SK-N-SH treated with all-trans-retinoic acid at 6 μM for 48 hours (cell line): Measurements from ENCODE around the gene NYAP2.

Experiments used
- ATAC-seq: fragments of 200-7000 bp; cut with Tn5 transposase; 3 replicates; pipeline ENCODE4 v1.9.1; 2020; ENCODE audit warnings: mild to moderate bottlenecking, moderate library complexity
- ARNTL ChIP-seq: fragments of 450-650 bp; formaldehyde crosslinking; IDR thresholded peaks from 2 replicates; pipeline ENCODE4 v1.5.0; 2020; ENCODE audit warnings: low read depth, mild to moderate bottlenecking, moderate library complexity, borderline replicate concordance
- BACH2 ChIP-seq: fragments of 250-450 bp; sonication (Bioruptor Pico); IDR thresholded peaks from 2 replicates; pipeline ENCODE4 v1.9.0; 2021; ENCODE audit warnings: mild to moderate bottlenecking, borderline replicate concordance
- ESRRG ChIP-seq: fragments of 250-450 bp; sonication (Bioruptor Pico); IDR thresholded peaks from 2 replicates; pipeline ENCODE4 v1.6.1; 2021; ENCODE audit warnings: mild to moderate bottlenecking
- GLIS3 ChIP-seq: fragments of 250-450 bp; sonication (Bioruptor Pico); IDR thresholded peaks from 2 replicates; pipeline ENCODE4 v1.5.0; 2020; ENCODE audit warnings: mild to moderate bottlenecking, moderate library complexity
- ISL1 ChIP-seq: fragments of 250-450 bp; sonication (Bioruptor Pico); IDR thresholded peaks from 2 replicates; pipeline ENCODE4 v2.1.2; 2022; ENCODE audit warnings: mild to moderate bottlenecking, moderate library complexity
- OSR1 ChIP-seq: fragments of 250-450 bp; sonication (Bioruptor Pico); IDR thresholded peaks from 2 replicates; pipeline ENCODE4 v1.8.0; 2022; ENCODE audit warnings: moderate library complexity, mild to moderate bottlenecking, inconsistent platforms
- PPARA ChIP-seq: fragments of 250-450 bp; sonication (Bioruptor Pico); IDR thresholded peaks from 2 replicates; pipeline ENCODE4 v1.5.0; 2020; ENCODE audit warnings: mild to moderate bottlenecking, borderline replicate concordance
- RARB ChIP-seq: fragments of 250-450 bp; sonication (Bioruptor Pico); IDR thresholded peaks from 2 replicates; pipeline ENCODE4 v1.8.0; 2021; ENCODE audit warnings: mild to moderate bottlenecking, moderate library complexity
- SNAI2 ChIP-seq: fragments of 250-450 bp; sonication (Bioruptor Pico); IDR thresholded peaks from 2 replicates; pipeline ENCODE4 v1.5.0; 2020; ENCODE audit warnings: mild to moderate bottlenecking, moderate library complexity
- TCF4 ChIP-seq: fragments of 250-450 bp; sonication (Bioruptor Pico); IDR thresholded peaks from 2 replicates; pipeline ENCODE4 v1.8.0; 2021; ENCODE audit warnings: mild to moderate bottlenecking, moderate library complexity, borderline replicate concordance
- TOX ChIP-seq: fragments of 250-450 bp; sonication (Bioruptor Pico); IDR thresholded peaks from 2 replicates; pipeline ENCODE4 v1.8.0; 2021; ENCODE audit warnings: mild to moderate bottlenecking, moderate library complexity, borderline replicate concordance
- ZC3H10 ChIP-seq: fragments of 250-450 bp; sonication (Bioruptor Pico); IDR thresholded peaks from 2 replicates; pipeline ENCODE4 v1.5.1; 2021; ENCODE audit warnings: mild to moderate bottlenecking, moderate library complexity
- ZFP3 ChIP-seq: fragments of 250-450 bp; sonication (Bioruptor Pico); IDR thresholded peaks from 2 replicates; pipeline ENCODE4 v1.5.0; 2020; ENCODE audit warnings: mild to moderate bottlenecking, moderate library complexity
- ZFP30 ChIP-seq: fragments of 450-650 bp; formaldehyde crosslinking; IDR thresholded peaks from 2 replicates; pipeline ENCODE4 v1.5.0; 2022; ENCODE audit warnings: mild to moderate bottlenecking, moderate library complexity
- ZNF565 ChIP-seq: fragments of 450-650 bp; formaldehyde crosslinking; conservative IDR thresholded peaks from 2 replicates; pipeline ENCODE4 v1.5.0; 2020; ENCODE audit warnings: low read depth, mild to moderate bottlenecking, moderate library complexity
- ZNF70 ChIP-seq: fragments of 450-650 bp; formaldehyde crosslinking; IDR thresholded peaks from 2 replicates; pipeline ENCODE4 v1.5.0; 2020; ENCODE audit warnings: mild to moderate bottlenecking, moderate library complexity
- ZNF8 ChIP-seq: fragments of 450-650 bp; formaldehyde crosslinking; IDR thresholded peaks from 2 replicates; pipeline ENCODE4 v1.5.0; 2020; ENCODE audit warnings: mild to moderate bottlenecking, moderate library complexity
- TF ChIP-seq, protein P1 (sequence below): fragments of 250-450 bp; sonication (Bioruptor Pico); IDR thresholded peaks from 2 replicates; pipeline ENCODE4 v1.5.0; 2020; ENCODE audit warnings: mild to moderate bottlenecking, moderate library complexity
- TF ChIP-seq, protein P2 (sequence below): fragments of 250-450 bp; sonication (Bioruptor Pico); IDR thresholded peaks from 2 replicates; pipeline ENCODE4 v1.8.0; 2020; ENCODE audit warnings: mild to moderate bottlenecking, moderate library complexity, borderline replicate concordance
- TF ChIP-seq, protein P3 (sequence below): fragments of 250-450 bp; sonication (Bioruptor Pico); IDR thresholded peaks from 2 replicates; pipeline ENCODE4 v1.5.1; 2020; ENCODE audit warnings: low read depth, mild to moderate bottlenecking, moderate library complexity
- TF ChIP-seq, protein P4 (sequence below): fragments of 250-450 bp; sonication (Bioruptor Pico); IDR thresholded peaks from 2 replicates; pipeline ENCODE4 v1.5.1; 2021; ENCODE audit warnings: mild to moderate bottlenecking, moderate library complexity
- TF ChIP-seq, protein P5 (sequence below): fragments of 250-450 bp; sonication (Bioruptor Pico); IDR thresholded peaks from 2 replicates; pipeline ENCODE4 v1.8.0; 2021; ENCODE audit warnings: low read depth, mild to moderate bottlenecking, moderate library complexity, borderline replicate concordance

NYAP2 gene

DNA sequence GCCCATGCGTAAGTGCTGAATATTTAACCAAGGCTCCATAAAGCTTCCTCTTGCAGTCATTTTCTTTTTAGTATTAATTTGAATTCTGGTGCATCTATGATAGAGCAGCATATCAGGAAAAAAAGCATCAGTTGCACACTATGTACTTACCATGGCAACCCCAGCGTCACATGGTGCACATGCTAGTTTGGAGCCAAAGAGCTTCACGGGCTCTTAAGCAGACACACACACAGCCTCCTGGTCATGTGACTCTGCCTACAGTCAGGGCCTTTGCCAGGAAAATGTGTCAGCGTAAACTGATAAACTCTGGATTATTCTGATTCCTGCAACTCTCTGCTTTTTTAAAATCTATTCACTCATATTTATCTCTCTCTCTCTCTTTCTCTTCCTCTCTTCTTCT, 30.2 kb downstream of the NYAP2 start:
- TF ChIP-seq TCF4 (peak; percentile 33; the same call in 1 of the 2 replicates), OSR1 (CRISPR knock-in tag) (no peak), ZFP3 (CRISPR knock-in tag) (0 out of 2 replicates have a peak, but pooled peaks have one; percentile 20)
- TF ChIP-seq, all 23 proteins: peak for 2
- peak; percentile 63 for ATAC-seq

DNA sequence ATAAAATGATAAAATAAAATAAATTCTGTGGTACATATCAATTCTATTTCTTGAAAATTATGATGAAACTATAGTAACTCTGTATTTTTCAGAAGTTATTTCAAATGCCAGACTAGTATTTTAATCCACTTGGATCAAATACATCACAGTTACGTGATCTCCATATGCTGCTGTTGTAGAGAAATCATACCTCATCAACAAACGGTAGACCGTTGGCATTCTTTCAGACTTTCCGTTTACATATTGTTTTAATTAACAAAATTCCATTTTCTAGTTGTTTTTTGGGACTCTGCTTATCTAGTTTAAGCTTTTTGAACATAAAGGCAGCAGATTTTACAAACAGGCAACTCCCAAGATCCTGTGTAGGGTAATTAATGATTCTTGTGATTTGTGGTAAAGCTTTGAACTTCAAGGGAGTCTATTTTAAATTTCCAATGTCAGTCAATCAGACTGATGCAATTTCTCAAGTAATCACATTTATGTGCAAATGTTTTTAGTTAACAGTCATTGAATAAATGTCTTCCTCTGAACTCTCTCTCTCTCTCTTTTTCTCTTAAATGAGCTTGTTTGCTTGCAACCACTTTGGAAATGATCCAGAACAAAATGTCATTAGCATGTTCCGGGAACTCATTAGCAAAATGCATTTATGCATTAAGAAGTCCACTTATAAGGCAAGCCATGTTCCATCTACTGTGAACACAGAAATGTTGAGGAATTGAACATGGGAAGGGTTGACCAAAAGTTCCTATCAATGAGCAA, 31.8 kb downstream of the NYAP2 start:
- ATAC-seq: no peak
- no peak for TF ChIP-seq ARNTL (CRISPR knock-in tag)
- no peak for TF ChIP-seq TOX (CRISPR knock-in tag)
- peak; percentile 87 for TF ChIP-seq TCF4
- no peak for TF ChIP-seq GLIS3
- no peak for TF ChIP-seq ZNF70 (CRISPR knock-in tag)
- no peak for TF ChIP-seq OSR1 (CRISPR knock-in tag)
- TF ChIP-seq ESRRG: no peak
- no peak for TF ChIP-seq ZC3H10
- TF ChIP-seq, protein P1, sequence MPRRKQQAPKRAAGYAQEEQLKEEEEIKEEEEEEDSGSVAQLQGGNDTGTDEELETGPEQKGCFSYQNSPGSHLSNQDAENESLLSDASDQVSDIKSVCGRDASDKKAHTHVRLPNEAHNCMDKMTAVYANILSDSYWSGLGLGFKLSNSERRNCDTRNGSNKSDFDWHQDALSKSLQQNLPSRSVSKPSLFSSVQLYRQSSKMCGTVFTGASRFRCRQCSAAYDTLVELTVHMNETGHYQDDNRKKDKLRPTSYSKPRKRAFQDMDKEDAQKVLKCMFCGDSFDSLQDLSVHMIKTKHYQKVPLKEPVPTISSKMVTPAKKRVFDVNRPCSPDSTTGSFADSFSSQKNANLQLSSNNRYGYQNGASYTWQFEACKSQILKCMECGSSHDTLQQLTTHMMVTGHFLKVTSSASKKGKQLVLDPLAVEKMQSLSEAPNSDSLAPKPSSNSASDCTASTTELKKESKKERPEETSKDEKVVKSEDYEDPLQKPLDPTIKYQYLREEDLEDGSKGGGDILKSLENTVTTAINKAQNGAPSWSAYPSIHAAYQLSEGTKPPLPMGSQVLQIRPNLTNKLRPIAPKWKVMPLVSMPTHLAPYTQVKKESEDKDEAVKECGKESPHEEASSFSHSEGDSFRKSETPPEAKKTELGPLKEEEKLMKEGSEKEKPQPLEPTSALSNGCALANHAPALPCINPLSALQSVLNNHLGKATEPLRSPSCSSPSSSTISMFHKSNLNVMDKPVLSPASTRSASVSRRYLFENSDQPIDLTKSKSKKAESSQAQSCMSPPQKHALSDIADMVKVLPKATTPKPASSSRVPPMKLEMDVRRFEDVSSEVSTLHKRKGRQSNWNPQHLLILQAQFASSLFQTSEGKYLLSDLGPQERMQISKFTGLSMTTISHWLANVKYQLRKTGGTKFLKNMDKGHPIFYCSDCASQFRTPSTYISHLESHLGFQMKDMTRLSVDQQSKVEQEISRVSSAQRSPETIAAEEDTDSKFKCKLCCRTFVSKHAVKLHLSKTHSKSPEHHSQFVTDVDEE (CRISPR knock-in tag): peak; percentile 88; the same call in 1 of the 2 replicates
- TF ChIP-seq ZFP3 (CRISPR knock-in tag): no peak
- TF ChIP-seq PPARA (CRISPR knock-in tag): no peak
- TF ChIP-seq ZNF565: no peak
- TF ChIP-seq, protein P2, sequence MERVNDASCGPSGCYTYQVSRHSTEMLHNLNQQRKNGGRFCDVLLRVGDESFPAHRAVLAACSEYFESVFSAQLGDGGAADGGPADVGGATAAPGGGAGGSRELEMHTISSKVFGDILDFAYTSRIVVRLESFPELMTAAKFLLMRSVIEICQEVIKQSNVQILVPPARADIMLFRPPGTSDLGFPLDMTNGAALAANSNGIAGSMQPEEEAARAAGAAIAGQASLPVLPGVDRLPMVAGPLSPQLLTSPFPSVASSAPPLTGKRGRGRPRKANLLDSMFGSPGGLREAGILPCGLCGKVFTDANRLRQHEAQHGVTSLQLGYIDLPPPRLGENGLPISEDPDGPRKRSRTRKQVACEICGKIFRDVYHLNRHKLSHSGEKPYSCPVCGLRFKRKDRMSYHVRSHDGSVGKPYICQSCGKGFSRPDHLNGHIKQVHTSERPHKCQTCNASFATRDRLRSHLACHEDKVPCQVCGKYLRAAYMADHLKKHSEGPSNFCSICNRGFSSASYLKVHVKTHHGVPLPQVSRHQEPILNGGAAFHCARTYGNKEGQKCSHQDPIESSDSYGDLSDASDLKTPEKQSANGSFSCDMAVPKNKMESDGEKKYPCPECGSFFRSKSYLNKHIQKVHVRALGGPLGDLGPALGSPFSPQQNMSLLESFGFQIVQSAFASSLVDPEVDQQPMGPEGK (CRISPR knock-in tag): no peak
- TF ChIP-seq ISL1 (CRISPR knock-in tag): no peak
- TF ChIP-seq, protein P3, sequence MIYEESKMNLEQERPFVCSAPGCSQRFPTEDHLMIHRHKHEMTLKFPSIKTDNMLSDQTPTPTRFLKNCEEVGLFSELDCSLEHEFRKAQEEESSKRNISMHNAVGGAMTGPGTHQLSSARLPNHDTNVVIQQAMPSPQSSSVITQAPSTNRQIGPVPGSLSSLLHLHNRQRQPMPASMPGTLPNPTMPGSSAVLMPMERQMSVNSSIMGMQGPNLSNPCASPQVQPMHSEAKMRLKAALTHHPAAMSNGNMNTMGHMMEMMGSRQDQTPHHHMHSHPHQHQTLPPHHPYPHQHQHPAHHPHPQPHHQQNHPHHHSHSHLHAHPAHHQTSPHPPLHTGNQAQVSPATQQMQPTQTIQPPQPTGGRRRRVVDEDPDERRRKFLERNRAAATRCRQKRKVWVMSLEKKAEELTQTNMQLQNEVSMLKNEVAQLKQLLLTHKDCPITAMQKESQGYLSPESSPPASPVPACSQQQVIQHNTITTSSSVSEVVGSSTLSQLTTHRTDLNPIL (CRISPR knock-in tag): no peak
- no peak for TF ChIP-seq ZFP30 (CRISPR knock-in tag)
- TF ChIP-seq BACH2 (CRISPR knock-in tag): no peak
- TF ChIP-seq, protein P4, sequence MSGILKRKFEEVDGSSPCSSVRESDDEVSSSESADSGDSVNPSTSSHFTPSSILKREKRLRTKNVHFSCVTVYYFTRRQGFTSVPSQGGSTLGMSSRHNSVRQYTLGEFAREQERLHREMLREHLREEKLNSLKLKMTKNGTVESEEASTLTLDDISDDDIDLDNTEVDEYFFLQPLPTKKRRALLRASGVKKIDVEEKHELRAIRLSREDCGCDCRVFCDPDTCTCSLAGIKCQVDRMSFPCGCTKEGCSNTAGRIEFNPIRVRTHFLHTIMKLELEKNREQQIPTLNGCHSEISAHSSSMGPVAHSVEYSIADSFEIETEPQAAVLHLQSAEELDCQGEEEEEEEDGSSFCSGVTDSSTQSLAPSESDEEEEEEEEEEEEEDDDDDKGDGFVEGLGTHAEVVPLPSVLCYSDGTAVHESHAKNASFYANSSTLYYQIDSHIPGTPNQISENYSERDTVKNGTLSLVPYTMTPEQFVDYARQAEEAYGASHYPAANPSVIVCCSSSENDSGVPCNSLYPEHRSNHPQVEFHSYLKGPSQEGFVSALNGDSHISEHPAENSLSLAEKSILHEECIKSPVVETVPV (CRISPR knock-in tag): 0 out of 2 replicates have a peak, but pooled peaks have one; percentile 53
- TF ChIP-seq SNAI2 (CRISPR knock-in tag): no peak
- TF ChIP-seq ZNF8: no peak
- TF ChIP-seq RARB (CRISPR knock-in tag): no peak
- TF ChIP-seq, all 23 proteins: peak for 3

DNA sequence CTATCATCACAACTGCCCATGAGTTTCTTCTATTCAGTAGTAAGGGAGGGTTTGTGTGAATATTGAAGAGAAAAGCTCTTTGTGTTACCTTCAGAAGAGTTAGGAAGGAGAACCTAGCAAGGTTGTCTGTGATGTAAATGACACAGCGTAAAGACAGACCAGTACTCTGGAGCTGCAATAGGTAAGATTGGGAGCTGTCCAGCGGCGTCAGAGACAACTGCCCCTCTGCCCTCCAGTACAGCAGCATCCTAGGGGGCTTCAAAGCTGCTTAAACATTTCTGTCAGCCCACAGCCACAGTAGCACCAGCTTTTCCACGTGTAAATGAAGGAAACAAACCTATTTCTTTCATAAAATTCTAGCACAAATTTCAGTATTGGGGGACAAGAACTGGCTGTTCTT, 34.5 kb downstream of the NYAP2 start:
- no peak for ATAC-seq
- TF ChIP-seq, protein P2 (CRISPR knock-in tag): no peak
- TF ChIP-seq, protein P3 (CRISPR knock-in tag): no peak
- no peak for TF ChIP-seq OSR1 (CRISPR knock-in tag)
- no peak for TF ChIP-seq RARB (CRISPR knock-in tag)
- no peak for TF ChIP-seq ZNF8
- no peak for TF ChIP-seq BACH2 (CRISPR knock-in tag)
- TF ChIP-seq ZNF565: no peak
- TF ChIP-seq, protein P5, sequence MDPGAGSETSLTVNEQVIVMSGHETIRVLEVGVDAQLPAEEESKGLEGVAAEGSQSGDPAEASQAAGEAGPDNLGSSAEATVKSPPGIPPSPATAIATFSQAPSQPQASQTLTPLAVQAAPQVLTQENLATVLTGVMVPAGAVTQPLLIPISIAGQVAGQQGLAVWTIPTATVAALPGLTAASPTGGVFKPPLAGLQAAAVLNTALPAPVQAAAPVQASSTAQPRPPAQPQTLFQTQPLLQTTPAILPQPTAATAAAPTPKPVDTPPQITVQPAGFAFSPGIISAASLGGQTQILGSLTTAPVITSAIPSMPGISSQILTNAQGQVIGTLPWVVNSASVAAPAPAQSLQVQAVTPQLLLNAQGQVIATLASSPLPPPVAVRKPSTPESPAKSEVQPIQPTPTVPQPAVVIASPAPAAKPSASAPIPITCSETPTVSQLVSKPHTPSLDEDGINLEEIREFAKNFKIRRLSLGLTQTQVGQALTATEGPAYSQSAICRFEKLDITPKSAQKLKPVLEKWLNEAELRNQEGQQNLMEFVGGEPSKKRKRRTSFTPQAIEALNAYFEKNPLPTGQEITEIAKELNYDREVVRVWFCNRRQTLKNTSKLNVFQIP: no peak
